NCI-H82 treated with DMSO at 0.1 percent for 48 hours (cell line): ENCODE measurements around the gene UBE2J2.

Experiments used
- DNase-seq: peaks from one replicate; lab custom pipeline; 2025; ENCODE audit not compliant: unreplicated experiment; lab: John Stamatoyannopoulos, UW

Gene UBE2J2

DNA sequence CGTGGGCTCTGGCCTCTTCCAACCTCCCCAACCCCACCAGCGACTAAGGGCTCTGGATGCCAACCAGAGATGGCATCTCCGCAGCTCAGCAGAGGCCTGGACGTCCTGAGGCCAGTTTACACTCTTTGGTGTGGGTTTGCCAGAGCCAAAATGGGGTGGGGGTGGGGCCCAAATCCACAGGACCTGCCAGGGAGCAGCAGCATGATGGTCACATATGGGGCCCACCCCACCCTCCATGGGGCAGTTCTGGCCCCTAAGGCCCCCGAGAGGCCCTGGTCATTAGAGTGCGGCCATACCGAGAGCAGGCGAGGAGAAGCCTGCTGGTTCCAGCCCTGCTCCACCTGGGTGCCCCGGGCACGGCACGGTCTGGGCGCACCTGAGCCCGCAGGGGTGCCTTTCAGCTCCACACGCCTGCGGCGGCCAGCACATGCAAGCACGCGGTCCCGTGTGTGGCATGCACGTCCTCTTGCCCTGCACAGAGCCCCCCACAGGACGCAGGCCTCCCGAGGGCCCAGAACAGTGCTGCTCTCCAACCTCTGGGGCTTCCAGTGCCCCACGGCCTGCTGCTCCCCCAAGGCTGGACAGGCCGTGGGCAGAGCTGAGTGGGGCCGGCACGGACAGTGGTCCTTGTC, 31.9 kb downstream of the UBE2J2 start:
- no peak for DNase-seq

DNA sequence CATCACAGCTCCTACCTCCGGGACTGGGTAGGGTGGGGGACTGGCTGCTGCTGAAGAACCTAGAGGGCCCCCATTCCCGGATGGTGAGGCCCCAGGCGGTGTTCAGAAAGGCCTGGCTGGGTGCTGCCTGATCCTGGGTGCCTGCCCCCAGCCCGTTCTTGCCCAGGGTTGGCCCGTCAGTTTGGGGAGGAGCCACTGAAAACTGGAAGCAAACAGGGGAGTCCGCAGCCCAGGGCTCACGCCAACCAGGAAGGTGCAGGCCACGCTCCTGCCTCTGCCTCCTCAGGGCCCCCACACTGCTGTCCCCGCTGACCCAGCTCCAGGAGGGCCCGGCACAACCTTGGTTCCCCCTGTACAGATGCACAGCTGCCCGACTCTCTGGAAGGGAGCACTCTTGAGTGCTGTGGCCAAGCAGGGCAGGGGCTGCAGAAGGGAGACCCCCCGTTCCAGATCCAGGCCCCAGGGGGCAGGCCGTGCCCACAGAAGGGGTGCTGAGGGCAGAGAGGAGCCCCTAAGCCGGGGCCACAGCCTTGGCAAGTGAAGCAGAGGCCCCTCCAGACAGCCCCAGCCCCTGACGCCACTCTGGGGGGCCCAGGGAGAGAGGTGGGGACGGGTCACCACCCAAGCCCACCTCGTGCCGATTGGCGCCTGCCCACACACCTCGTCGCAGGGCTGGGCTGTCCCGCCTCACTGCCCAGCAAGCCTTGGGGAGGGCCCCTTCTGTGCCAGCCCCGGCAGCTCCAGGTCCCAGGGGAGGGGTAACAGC, 32.6 kb downstream of the UBE2J2 start:
- no peak for DNase-seq

DNA sequence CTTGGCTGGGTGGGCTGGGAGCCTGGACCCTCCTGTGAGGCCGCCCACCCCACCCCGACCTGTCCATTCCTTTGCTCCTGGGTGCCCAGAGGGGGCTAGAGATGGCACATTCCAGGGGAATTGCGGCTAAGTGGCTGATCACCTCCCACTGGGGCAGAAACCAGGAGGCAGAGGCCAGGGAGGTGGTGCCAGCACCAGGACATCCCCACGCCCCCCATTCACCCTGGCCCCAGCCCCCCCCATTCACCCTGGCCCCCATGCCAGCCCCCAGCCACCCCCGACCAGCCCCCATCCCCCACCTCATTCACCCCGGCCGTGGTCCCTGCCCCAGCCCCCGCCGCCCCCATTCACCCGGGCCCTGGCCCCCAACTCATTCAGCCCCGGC, 33.3 kb downstream of the UBE2J2 start:
- DNase-seq = no peak

- no peak for DNase-seq
Observed at GRCh38 chr1:1239614-1240347, 33.9 kb downstream of the UBE2J2 start.

DNA sequence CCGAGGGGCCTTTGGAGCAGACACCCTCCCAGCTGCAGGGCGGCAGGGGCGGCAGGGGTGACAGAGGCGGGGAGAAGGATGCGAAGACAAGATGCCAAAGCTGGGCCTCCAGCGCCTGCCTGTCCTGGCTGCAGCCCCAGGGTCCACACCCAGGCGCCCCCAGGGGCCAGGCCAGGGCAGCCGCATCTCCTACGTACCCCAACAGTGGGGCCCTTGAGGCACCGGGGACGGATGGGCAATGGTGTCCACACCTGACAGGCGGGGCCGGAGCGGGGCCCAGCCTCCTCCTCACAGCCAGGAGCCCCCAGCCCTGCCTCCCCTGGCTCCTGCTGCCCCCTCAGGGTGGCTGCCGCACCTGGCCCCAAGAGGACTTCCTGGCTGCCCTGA, 34.4 kb downstream of the UBE2J2 start:
- no peak for DNase-seq

DNA sequence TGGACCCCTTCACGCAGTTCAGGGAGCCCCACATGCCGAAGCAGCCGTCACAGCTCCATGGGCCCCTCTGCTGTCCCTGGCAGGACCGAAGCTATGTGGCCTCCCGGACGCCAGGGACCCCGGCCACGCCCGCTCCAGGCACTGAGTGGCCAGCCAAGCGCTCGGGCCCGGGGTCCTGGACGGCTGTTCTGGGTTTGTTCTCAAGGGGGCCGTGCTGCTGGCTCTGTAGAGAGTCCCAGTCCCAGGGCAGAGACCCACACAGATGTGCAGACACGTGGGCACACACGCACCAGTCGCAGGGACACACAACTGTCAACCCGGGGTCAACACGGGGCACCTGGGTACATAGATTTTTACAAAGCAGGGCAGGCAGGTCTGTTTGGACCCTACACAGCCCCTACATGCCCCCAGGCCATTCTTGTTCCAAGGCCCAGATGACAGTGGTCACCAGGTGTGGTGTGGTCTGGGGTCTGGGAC, 34.9 kb downstream of the UBE2J2 start:
- no peak for DNase-seq

DNA sequence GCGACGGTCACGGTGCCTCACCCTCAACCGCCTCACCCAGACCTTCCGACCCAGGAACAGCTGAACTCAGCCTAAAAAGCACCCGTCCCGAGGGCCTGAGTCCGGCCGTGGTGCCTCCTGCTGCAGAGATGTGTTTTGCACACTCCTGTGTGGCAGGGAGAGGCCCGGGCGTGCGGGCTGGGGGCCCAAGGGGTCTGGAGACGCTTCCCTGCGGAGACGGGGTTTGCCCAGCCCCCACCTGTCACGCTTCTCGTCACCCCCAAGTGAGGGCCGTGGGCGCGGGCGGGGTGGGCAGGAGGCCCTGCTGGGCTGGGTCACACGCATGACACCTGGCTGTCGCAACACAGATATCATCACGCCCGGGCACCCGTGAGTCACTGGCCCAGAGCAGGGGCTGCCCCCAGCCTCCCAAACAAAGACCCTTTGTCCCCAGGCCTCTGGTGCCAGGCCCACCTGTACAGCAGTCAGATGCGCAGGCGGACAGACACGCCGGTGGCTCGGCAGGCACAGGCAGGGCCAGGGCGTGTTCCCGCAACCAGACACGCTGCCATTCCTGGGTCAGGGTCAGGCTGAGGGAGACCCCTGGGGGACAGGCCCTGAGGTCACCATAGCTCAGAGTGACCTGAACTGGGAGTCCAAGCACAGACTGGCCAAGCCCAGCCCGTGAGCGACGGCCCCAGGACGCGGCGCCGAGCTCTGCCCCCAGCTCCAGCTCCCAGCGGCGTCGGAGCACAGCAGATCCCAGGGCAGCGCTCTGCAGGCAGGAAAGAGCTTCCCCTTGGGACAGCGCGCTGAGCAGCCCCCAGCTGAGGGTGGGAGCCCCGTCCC, 35.6 kb downstream of the UBE2J2 start:
- DNase-seq = no peak

DNA sequence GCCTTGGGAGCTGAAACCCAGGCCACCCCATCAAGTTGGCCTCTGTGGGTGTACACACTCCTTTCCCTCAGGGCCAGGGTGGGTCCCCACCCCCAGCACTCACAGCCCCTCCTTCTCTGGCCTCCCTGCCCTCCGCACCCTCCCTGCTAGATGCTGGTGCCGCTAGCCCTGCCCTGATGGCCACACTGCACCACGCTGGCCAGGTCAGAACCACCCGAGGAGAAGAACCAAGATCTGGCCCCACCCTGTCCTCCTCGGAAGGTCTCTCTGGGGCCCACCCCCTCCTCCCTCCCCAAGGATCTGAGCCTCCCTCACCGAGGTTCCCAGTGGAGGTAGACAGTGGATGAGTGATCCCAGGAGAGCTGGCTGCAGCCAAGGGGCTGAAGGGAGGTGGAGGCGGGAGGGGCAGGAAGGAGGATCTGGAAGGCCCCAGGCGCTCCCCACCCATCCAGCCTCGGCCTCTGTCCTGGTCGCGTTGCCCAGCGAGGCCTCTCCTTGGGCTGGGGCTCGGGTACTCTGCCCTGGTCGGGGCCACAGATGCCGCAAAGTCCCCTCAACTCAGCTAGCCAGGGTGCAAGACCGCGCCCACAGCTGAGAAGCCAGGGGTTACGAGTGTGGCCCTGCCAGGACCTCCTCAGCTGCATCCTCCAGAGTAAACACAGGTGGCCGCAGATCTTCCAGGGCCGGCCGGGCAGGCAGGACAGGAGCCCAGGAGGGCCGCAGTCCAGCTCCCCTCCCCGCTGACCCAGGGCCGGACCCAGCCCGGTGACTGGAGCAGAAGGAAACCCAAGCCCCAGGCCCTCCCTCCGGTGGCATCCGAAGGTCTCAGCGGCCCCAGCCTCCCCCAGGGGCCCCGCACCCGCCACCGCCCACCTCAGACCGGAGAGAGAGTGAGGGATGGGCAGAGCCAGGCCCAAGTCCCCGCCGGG, 36.4 kb downstream of the UBE2J2 start:
- DNase-seq = no peak

DNA sequence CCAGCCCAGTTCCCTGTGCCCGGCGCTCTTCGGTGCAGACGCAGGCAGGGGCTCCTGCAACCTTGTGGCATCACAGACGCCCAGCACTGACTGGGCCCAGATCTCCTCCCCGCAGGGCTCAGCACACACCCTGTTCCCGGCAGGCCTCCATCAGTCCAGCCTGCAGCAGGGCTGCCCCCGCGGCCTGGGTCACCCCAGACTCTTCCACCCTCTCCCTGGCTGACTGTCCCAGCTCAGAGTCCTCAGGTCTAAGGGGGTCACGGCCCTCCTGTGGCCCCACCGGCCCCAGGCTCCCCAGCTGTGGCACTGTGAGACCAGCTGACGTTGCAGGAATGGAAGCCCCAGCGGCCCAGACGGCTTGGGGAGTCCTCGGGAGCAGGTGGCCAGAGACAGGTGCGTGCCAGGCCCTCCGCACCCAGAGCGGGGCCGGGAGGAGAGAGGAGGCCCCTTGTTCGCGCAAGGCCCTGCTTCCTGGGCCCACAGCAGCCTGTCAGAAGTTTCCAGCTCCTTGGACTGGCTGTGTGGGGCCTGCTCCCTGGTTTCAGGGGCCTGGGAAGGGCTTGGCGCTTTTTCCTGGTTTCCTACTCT, 37.4 kb downstream of the UBE2J2 start:
- no peak for DNase-seq

- DNase-seq = no peak
Observed at GRCh38 chr1:1235016-1235744, 38.5 kb downstream of the UBE2J2 start.

DNA sequence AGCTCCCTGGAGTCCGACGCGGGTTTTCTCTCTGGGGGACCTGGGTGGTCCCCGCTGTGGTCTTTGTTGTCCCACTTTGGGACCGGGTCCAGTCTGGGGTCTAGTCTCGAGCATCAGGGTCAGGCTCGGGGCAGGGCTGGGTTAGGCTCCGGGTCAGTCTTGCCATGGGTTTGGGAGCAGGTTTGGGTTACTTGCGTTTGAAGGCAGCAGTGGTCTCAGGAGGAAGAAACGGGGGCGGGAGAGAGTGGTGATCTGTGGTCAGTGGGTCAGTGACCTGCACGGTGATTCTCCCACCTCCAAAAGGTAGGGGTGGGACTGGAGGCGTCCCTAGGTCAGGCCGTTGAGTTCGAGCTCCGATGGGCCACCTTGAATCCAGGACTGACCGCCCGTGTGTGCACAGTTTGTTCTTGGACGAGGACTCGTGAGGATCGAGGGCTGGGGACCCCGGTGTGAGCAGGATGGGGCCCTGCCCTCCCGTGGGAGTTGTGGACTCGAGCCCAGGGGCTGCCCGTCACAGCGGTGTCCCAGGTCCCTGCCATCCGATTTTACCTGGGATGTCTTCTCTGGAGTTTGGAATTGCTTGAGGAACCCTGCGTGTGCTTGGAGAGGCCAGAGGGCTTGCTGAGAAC, 39.4 kb downstream of the UBE2J2 start:
- DNase-seq = no peak

DNA sequence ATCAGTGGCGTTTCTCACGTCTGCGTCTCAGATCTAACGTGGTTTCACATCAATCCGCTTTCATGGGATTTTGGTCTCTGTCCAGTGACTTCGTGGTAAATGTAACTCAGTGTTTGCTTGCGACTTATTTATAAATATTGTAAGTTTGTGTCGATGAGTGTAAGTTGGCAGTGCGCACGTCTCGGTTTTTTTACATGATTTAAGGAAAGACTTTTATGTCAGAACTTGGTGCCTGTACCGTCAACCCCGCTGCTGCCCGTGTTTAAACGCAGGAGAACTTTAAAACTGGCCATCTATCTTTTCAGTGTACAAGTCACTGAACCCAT, 40.1 kb downstream of the UBE2J2 start:
- DNase-seq = no peak

DNA sequence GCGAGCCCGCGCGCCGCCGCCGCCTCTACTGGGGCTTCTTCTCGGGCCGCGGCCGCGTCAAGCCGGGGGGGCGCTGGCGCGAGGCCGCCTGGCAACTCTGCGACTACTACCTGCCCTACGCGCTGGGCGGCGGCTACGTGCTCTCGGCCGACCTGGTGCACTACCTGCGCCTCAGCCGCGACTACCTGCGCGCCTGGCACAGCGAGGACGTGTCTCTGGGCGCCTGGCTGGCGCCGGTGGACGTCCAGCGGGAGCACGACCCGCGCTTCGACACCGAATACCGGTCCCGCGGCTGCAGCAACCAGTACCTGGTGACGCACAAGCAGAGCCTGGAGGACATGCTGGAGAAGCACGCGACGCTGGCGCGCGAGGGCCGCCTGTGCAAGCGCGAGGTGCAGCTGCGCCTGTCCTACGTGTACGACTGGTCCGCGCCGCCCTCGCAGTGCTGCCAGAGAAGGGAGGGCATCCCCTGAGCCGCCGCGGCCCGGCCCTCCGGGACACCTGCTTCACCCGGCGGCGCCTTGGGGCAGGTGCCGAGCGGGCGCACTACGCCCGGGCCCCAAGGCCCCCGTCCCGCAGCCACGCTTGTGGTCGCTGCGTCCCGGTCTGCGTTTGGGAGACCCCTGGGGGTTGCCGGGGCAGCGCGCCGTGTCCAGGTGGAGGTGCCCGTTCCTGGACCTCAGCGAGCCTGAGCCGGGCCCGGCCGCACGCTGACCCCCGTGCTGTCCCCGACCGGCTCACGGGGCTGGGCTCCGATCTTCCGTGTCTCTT, 40.7 kb downstream of the UBE2J2 start:
- no peak for DNase-seq

DNA sequence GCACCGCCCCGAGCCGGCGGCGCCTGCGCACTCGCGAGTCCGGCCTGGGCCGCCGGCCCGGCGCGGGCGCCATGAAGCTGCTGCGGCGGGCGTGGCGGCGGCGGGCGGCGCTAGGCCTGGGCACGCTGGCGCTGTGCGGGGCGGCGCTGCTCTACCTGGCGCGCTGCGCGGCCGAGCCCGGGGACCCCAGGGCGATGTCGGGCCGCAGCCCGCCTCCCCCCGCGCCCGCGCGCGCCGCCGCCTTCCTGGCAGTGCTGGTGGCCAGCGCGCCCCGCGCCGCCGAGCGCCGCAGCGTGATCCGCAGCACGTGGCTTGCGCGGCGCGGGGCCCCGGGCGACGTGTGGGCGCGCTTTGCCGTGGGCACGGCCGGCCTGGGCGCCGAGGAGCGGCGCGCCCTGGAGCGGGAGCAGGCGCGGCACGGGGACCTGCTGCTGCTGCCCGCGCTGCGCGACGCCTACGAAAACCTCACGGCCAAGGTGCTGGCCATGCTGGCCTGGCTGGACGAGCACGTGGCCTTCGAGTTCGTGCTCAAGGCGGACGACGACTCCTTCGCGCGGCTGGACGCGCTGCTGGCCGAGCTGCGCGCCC, 41.4 kb downstream of the UBE2J2 start, which contains the start of gene B3GALT6:
Gene B3GALT6, plus strand, starts transcription at position 30 of the 588 bp plus-strand sequence. Its CDS starts 42 bp downstream, at position 72.
- no peak for DNase-seq

DNA sequence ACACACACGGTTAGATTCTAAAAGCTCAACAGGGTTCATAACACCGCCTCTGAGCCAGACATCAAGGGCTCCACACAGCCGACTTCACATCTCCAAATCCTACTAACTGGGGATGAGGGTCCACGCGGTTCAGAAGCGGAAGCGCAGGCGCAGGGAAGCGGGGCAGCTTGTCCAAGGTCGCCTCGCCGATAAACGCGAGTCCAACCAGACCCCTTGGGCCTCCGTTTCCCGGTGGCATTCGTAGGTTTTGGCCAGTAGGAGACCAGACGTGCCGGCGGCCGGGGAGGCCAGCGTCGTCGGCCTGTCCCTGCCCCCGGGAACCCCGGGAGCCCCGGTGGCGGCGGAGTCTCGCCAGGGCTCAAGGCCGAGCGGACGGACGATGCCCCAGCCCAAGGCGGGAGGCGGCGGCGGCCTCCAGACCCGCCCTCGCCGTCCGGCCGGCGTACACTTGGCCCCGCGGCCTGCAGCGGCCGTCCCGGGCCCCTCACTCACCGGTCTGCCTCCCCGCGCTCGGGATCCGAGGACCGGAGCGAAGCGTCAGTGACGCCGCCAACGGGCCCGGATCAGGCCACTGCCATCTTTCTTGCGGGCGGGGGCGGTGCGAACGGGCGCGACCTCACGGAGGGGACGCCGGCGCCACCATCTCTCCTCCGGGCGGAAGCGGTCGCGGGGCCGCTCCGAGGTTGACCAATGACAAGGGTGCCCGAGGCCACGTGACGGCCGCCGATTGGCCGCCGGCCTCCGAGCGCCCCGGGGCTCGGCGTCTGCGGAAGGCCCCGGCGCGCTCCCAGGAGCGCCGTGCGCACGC, 42.0 kb downstream of the UBE2J2 start, which contains the start of gene SDF4:
Gene SDF4, minus strand, starts transcription at position 602 of the 808 bp plus-strand sequence. CDS start 3,229 bp downstream, outside the sequence.
- DNase-seq = peak; percentile 83

DNA sequence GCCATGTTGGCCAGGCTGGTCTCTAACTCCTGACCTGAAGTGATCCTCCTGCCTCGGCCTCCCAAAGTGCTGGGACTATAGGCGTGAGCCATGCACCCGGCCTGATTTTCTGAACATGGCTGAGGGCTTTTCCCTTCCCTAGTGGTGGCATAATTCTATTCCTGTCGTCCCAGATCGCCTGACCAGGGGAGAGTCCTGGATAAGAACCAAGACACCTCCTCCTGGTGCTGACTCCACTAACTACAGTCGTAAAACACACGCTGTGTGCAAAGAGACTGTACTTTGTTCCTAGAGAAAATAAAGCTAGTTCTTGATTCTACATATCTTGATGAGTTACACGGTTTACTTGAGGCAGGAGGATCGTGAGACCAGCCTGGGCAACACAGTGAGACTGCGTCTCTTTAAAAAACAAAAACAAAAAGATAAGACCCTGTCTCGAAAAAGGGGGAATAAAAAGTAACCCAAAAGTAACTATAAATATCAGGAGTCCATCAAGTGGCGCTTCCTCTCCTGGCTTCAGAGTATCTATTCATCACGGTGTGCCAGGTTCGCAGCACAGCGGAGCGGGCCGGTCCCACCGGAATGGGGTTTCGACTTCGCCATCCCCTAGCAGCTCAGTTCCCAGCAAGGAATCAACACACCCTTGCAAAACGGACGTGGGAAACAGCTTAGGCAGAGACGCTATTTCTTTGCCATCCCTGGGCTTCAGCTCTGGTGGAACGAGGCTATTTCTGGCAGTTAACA, 42.8 kb downstream of the UBE2J2 start:
- DNase-seq = no peak
